KMS-11 (cell line): Measurements from ENCODE around the gene UNK.

Experiments
- H2AFZ ChIP-seq: fragments of 200-600 bp; sonication (generic); 2 replicates; pipeline ENCODE4 v1.6.1; 2016; ENCODE audit warnings: antibody characterized with exemption, mixed run types, low read depth
- H3K27ac ChIP-seq: fragments of 200-600 bp; sonication (generic); 2 replicates; pipeline ENCODE4 v1.6.1; 2016; ENCODE audit warnings: mild to moderate bottlenecking, mixed run types
- H3K27me3 ChIP-seq: fragments of 200-600 bp; sonication (generic); 2 replicates; pipeline ENCODE4 v1.6.1; 2017; ENCODE audit warnings: mild to moderate bottlenecking, low read depth, mixed run types, moderate library complexity; ENCODE audit not compliant: insufficient read depth
- H3K36me3 ChIP-seq: fragments of 200-600 bp; sonication (generic); 2 replicates; pipeline ENCODE4 v1.6.1; 2017; ENCODE audit warnings: mild to moderate bottlenecking, mixed run types; ENCODE audit not compliant: insufficient read depth
- H3K4me1 ChIP-seq: fragments of 200-600 bp; sonication (generic); 2 replicates; pipeline ENCODE4 v1.6.1; 2016; ENCODE audit warnings: mild to moderate bottlenecking, low read depth, mixed run types; ENCODE audit not compliant: poor library complexity, severe bottlenecking
- H3K4me2 ChIP-seq: fragments of 200-600 bp; sonication (generic); 2 replicates; pipeline ENCODE4 v1.7.0; 2016; ENCODE audit warnings: mild to moderate bottlenecking, mixed run types
- H3K4me3 ChIP-seq: fragments of 200-600 bp; sonication (generic); IDR thresholded peaks from 2 replicates; pipeline ENCODE4 v1.6.1; 2017; ENCODE audit warnings: low read depth, low read length, mixed read lengths; ENCODE audit not compliant: insufficient read depth
- H3K79me2 ChIP-seq: fragments of 200-600 bp; sonication (generic); 2 replicates; pipeline ENCODE4 v1.6.1; 2016; ENCODE audit warnings: low read depth, mixed run types; ENCODE audit not compliant: insufficient read depth
- H3K9ac ChIP-seq: fragments of 200-600 bp; sonication (generic); 2 replicates; pipeline ENCODE4 v1.6.1; 2016; ENCODE audit warnings: mild to moderate bottlenecking, mixed run types
- H4K20me1 ChIP-seq: fragments of 200-600 bp; sonication (generic); 2 replicates; pipeline ENCODE4 v1.6.1; 2016; ENCODE audit warnings: mild to moderate bottlenecking, mixed run types; ENCODE audit not compliant: insufficient read depth
- CTCF ChIP-seq: fragments of 200-600 bp; sonication (generic); conservative IDR thresholded peaks from 2 replicates; pipeline ENCODE4 v1.6.1; 2017; ENCODE audit warnings: low read depth, mild to moderate bottlenecking, antibody characterized with exemption, low read length, moderate library complexity, mixed read lengths

Gene UNK

GRCh38 chr17:75824050-75824552, 39.5 kb downstream of the UNK start:
- no peaks in the 10 kb centered on the region for H3K27me3 ChIP-seq
- H4K20me1 ChIP-seq, result no peaks in the 10 kb centered on the region
- H3K4me3 ChIP-seq, result no peak overlapping the region
- H3K9ac ChIP-seq, result no peak overlapping the region
- H3K4me1 ChIP-seq, result peaks cover 22% of the 10 kb centered on the region
- no peak for TF ChIP-seq CTCF
- H3K4me2 ChIP-seq, result no peak overlapping the region
- no peaks in the 10 kb centered on the region for H3K79me2 ChIP-seq
- no peaks in the 10 kb centered on the region for H3K36me3 ChIP-seq
- H3K27ac ChIP-seq, result no peak overlapping the region
- H2AFZ ChIP-seq, result no peak overlapping the region

- no peak for TF ChIP-seq CTCF
- no peaks in the 10 kb centered on the region for H3K79me2 ChIP-seq
- H3K4me2 ChIP-seq, result no peak overlapping the region
- no peaks in the 10 kb centered on the region for H3K27me3 ChIP-seq
- no peaks in the 10 kb centered on the region for H4K20me1 ChIP-seq
- no peak overlapping the region for H2AFZ ChIP-seq
- no peak overlapping the region for H3K4me3 ChIP-seq
- no peak overlapping the region for H3K27ac ChIP-seq
- peaks cover 22% of the 10 kb centered on the region for H3K4me1 ChIP-seq
- no peaks in the 10 kb centered on the region for H3K36me3 ChIP-seq
- no peak overlapping the region for H3K9ac ChIP-seq
Observed at GRCh38 chr17:75824666-75825065, 40.1 kb downstream of the UNK start.

- H2AFZ ChIP-seq, result no peak overlapping the region
- H3K27ac ChIP-seq, result no peak overlapping the region
- no peaks in the 10 kb centered on the region for H3K79me2 ChIP-seq
- H3K9ac ChIP-seq, result no peak overlapping the region
- H3K4me1 ChIP-seq, result peaks cover 22% of the 10 kb centered on the region
- H3K4me2 ChIP-seq, result no peak overlapping the region
- H3K36me3 ChIP-seq, result no peaks in the 10 kb centered on the region
- no peaks in the 10 kb centered on the region for H4K20me1 ChIP-seq
- TF ChIP-seq CTCF, result no peak
- H3K4me3 ChIP-seq, result no peak overlapping the region
- H3K27me3 ChIP-seq, result no peaks in the 10 kb centered on the region
Observed at GRCh38 chr17:75825149-75825552, 40.5 kb downstream of the UNK start.

GRCh38 chr17:75825748-75826370, 41.3 kb downstream of the UNK start:
- Histone ChIP-seq H3K9ac (no peak overlapping the region), H3K4me1 (peaks cover 22% of the 10 kb centered on the region), H3K4me3 (no peak overlapping the region), H2AFZ (no peak overlapping the region), H3K4me2 (no peak overlapping the region), H3K27me3 (no peaks in the 10 kb centered on the region), H4K20me1 (no peaks in the 10 kb centered on the region), H3K27ac (no peak overlapping the region), H3K36me3 (no peaks in the 10 kb centered on the region), H3K79me2 (no peaks in the 10 kb centered on the region)
- no peak for TF ChIP-seq CTCF
